ENCODE results near the gene PKNOX1.
"Not testable (repeated sequence)": the region's sequence is repeated elsewhere in the genome, so short reads cannot be mapped to it uniquely, and the experiment has no call there.

PKNOX1 gene

GRCh38 chr21:42988236-42988965 is 14.0 kb downstream of the PKNOX1 start:
- in situ Hi-C loops (cut with HindIII; ENCODE audit: low sequenced_read_pairs) = no loop called here
- H3K4me3 ChIP-seq (ENCODE audit: low read depth, low read length) = no peak overlapping the region
- no peak for DNase-seq (ENCODE audit: low read depth)
- no peak for TF ChIP-seq CTCF (IDR thresholded peaks at IDR 0.05; ENCODE audit: low read depth, low read length, missing control alignments)

GRCh38 chr21:42989370-42989769 is 15.0 kb downstream of the PKNOX1 start:
- DNase-seq (ENCODE audit: low read depth); H3K4me3 ChIP-seq (ENCODE audit: low read depth, low read length); in situ Hi-C loops (cut with HindIII; ENCODE audit: low sequenced_read_pairs): not testable (repeated sequence)

- no peak for TF ChIP-seq CTCF (IDR thresholded peaks at IDR 0.05; ENCODE audit: low read depth, low read length, missing control alignments)
- in situ Hi-C loops (cut with HindIII; ENCODE audit: low sequenced_read_pairs) = no loop called here
- DNase-seq (ENCODE audit: low read depth) = no peak
- no peak overlapping the region for H3K4me3 ChIP-seq (ENCODE audit: low read depth, low read length)
Observed at GRCh38 chr21:42989816-42990650, 15.7 kb downstream of the PKNOX1 start.

GRCh38 chr21:42991992-42992740 is 17.8 kb downstream of the PKNOX1 start:
- TF ChIP-seq CTCF (IDR thresholded peaks at IDR 0.05; ENCODE audit: low read depth, low read length, missing control alignments) = no peak
- H3K4me3 ChIP-seq (ENCODE audit: low read depth, low read length) = no peak overlapping the region
- in situ Hi-C loops (cut with HindIII; ENCODE audit: low sequenced_read_pairs) = no loop called here
- peak; percentile 75 for DNase-seq (ENCODE audit: low read depth)

GRCh38 chr21:42993051-42993712 is 18.8 kb downstream of the PKNOX1 start:
- DNase-seq (ENCODE audit: low read depth) = no peak
- in situ Hi-C loops (cut with HindIII; ENCODE audit: low sequenced_read_pairs) = no loop called here
- H3K4me3 ChIP-seq (ENCODE audit: low read depth, low read length) = no peak overlapping the region
- TF ChIP-seq CTCF (IDR thresholded peaks at IDR 0.05; ENCODE audit: low read depth, low read length, missing control alignments) = no peak

GRCh38 chr21:42997053-42997452 is 22.7 kb downstream of the PKNOX1 start:
- in situ Hi-C loops (cut with HindIII; ENCODE audit: low sequenced_read_pairs) = no loop called here
- no peak overlapping the region for H3K4me3 ChIP-seq (ENCODE audit: low read depth, low read length)
- no peak for TF ChIP-seq CTCF (IDR thresholded peaks at IDR 0.05; ENCODE audit: low read depth, low read length, missing control alignments)
- peak; percentile 94 for DNase-seq (ENCODE audit: low read depth)

- H3K4me3 ChIP-seq (ENCODE audit: low read depth, low read length); in situ Hi-C loops (cut with HindIII; ENCODE audit: low sequenced_read_pairs); DNase-seq (ENCODE audit: low read depth): not testable (repeated sequence)
Observed at GRCh38 chr21:42997983-42998382, 23.6 kb downstream of the PKNOX1 start.

- not testable (repeated sequence) for DNase-seq (ENCODE audit: low read depth)
Observed at GRCh38 chr21:42999152-42999551, 24.8 kb downstream of the PKNOX1 start.

GRCh38 chr21:43000041-43000440 is 25.7 kb downstream of the PKNOX1 start:
- DNase-seq (ENCODE audit: low read depth); in situ Hi-C loops (cut with HindIII; ENCODE audit: low sequenced_read_pairs): not testable (repeated sequence)

More at GRCh38 chr21:42999152-42999551, 24.8 kb downstream of the PKNOX1 start:
- in situ Hi-C loops (cut with HindIII; ENCODE audit: low sequenced_read_pairs); H3K4me3 ChIP-seq (ENCODE audit: low read depth, low read length): not testable (repeated sequence)

More at GRCh38 chr21:43000041-43000440, 25.7 kb downstream of the PKNOX1 start:
- H3K4me3 ChIP-seq (ENCODE audit: low read depth, low read length) = not testable (repeated sequence)
